ENCODE measurements around the gene NDUFA11.

NDUFA11 gene

GRCh38 chr19:5903624-5904351 is at the start of gene NDUFA11:
TSS of gene NDUFA11 (minus strand) at chr19:5903790. CDS start at chr19:5903708, 82 bp downstream.
- DNase-seq = peak; percentile 98

- no peak for DNase-seq
Measured at GRCh38 chr19:5953030-5953589, 49.5 kb upstream of the NDUFA11 start.

- DNase-seq = no peak
Measured at GRCh38 chr19:5952193-5953029, 48.8 kb upstream of the NDUFA11 start.

GRCh38 chr19:5951338-5951861 is 47.8 kb upstream of the NDUFA11 start:
- no peak for DNase-seq

GRCh38 chr19:5950741-5951140 is 47.2 kb upstream of the NDUFA11 start:
- no peak for DNase-seq

GRCh38 chr19:5949792-5950305 is 46.3 kb upstream of the NDUFA11 start:
- no peak for DNase-seq

- no peak for DNase-seq
Measured at GRCh38 chr19:5948752-5949564, 45.4 kb upstream of the NDUFA11 start.

- DNase-seq = no peak
Measured at GRCh38 chr19:5947435-5947834, 43.8 kb upstream of the NDUFA11 start.

- no peak for DNase-seq
Measured at GRCh38 chr19:5943623-5944022, 40.0 kb upstream of the NDUFA11 start.

- DNase-seq = no peak
Measured at GRCh38 chr19:5943045-5943444, 39.5 kb upstream of the NDUFA11 start.

GRCh38 chr19:5941673-5942072 is 38.1 kb upstream of the NDUFA11 start:
- DNase-seq = no peak

GRCh38 chr19:5940260-5941208 is 36.9 kb upstream of the NDUFA11 start:
- no peak for DNase-seq

- DNase-seq = no peak
Measured at GRCh38 chr19:5937550-5937949, 34.0 kb upstream of the NDUFA11 start.

GRCh38 chr19:5936292-5936592 is 32.7 kb upstream of the NDUFA11 start:
- no peak for DNase-seq

- DNase-seq = no peak
Measured at GRCh38 chr19:5935473-5936291, 32.1 kb upstream of the NDUFA11 start.

GRCh38 chr19:5934774-5935472 is 31.3 kb upstream of the NDUFA11 start:
- peak; percentile 68 for DNase-seq

- DNase-seq = no peak
Measured at GRCh38 chr19:5934069-5934401, 30.4 kb upstream of the NDUFA11 start.

GRCh38 chr19:5933391-5934068 is 29.9 kb upstream of the NDUFA11 start:
- no peak for DNase-seq

- DNase-seq = no peak
Measured at GRCh38 chr19:5932609-5933262, 29.1 kb upstream of the NDUFA11 start.

All from left hindlimb (tissue), 1 donor.